GM23338 (cell line): ENCODE measurements around the gene KBTBD12.

Source experiments
- CREB1 ChIP-seq: fragments of 250-450 bp; sonication (Bioruptor Pico); IDR thresholded peaks from 2 replicates; pipeline ENCODE4 v1.5.0; 2020; ENCODE audit warnings: low read depth, mild to moderate bottlenecking, moderate library complexity
- EZH2phosphoT487 ChIP-seq: fragments of 200-600 bp; sonication (generic); IDR thresholded peaks from one replicate; pipeline ENCODE4 v1.8.1; 2018; ENCODE audit warnings: antibody characterized with exemption; ENCODE audit not compliant: unreplicated experiment
- POLR2AphosphoS5 ChIP-seq: IDR thresholded peaks from 2 replicates; pipeline ENCODE4 v1.6.1; 2016; ENCODE audit warnings: antibody characterized with exemption, low read depth
- ZNF114 ChIP-seq: fragments of 250-450 bp; sonication (Bioruptor Pico); IDR thresholded peaks from 2 replicates; pipeline ENCODE4 v1.5.0; 2020; ENCODE audit warnings: mild to moderate bottlenecking, moderate library complexity
- TF ChIP-seq, protein P1 (sequence below), 2 experiments: fragments of 200-600 bp in 1 of 2; sonication (generic) in 1 of 2; conservative IDR thresholded peaks; 2 replicates each; pipeline versions ENCODE4 v1.5.1 to v1.6.1; 2016 to 2017; ENCODE audit warnings: antibody characterized with exemption in 2 of 2, low read depth in 2 of 2, mild to moderate bottlenecking in 2 of 2, moderate library complexity in 1 of 2
- TF ChIP-seq, protein P2 (sequence below): IDR thresholded peaks from one replicate; pipeline ENCODE4 v1.6.1; 2018; ENCODE audit warnings: antibody characterized with exemption; ENCODE audit not compliant: unreplicated experiment

DNA sequence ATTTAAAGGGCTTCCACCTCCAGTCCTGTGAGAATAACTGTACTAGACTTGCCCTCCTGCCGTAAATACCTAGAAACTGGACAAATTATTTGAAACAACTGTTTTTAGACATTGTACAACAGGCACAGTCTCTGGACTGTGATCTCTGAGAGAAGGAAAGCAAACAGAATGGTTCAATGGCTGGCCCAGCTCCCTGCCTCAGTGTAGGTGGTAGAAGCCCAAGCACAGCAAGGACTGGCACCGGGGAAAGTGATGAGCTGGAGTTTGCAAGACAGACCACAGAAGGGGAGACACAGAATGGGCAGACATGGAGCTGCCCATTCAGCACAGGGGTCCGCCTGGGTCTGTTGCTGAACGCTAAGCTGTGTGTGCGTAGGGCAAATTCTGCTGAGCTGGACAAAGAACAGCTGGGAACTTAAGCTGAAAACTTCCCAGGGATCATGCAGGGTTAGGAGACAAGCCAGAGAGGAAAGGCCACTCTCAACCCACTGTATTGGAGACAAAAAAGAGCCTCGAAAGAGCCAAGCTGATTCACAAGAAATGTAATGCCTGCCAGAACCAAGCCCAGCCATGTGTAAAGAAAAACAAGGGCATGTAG is 84.6 kb downstream of the KBTBD12 start:
- TF ChIP-seq, protein P1, sequence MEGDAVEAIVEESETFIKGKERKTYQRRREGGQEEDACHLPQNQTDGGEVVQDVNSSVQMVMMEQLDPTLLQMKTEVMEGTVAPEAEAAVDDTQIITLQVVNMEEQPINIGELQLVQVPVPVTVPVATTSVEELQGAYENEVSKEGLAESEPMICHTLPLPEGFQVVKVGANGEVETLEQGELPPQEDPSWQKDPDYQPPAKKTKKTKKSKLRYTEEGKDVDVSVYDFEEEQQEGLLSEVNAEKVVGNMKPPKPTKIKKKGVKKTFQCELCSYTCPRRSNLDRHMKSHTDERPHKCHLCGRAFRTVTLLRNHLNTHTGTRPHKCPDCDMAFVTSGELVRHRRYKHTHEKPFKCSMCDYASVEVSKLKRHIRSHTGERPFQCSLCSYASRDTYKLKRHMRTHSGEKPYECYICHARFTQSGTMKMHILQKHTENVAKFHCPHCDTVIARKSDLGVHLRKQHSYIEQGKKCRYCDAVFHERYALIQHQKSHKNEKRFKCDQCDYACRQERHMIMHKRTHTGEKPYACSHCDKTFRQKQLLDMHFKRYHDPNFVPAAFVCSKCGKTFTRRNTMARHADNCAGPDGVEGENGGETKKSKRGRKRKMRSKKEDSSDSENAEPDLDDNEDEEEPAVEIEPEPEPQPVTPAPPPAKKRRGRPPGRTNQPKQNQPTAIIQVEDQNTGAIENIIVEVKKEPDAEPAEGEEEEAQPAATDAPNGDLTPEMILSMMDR (conservative IDR thresholded peaks at IDR 0.05; ENCODE audit: low read depth in 2 of 2), result no peak
- TF ChIP-seq POLR2AphosphoS5 (no peak), CREB1 (CRISPR knock-in tag) (no peak), ZNF114 (CRISPR knock-in tag) (no peak), EZH2phosphoT487 (no peak)
- TF ChIP-seq, protein P2, sequence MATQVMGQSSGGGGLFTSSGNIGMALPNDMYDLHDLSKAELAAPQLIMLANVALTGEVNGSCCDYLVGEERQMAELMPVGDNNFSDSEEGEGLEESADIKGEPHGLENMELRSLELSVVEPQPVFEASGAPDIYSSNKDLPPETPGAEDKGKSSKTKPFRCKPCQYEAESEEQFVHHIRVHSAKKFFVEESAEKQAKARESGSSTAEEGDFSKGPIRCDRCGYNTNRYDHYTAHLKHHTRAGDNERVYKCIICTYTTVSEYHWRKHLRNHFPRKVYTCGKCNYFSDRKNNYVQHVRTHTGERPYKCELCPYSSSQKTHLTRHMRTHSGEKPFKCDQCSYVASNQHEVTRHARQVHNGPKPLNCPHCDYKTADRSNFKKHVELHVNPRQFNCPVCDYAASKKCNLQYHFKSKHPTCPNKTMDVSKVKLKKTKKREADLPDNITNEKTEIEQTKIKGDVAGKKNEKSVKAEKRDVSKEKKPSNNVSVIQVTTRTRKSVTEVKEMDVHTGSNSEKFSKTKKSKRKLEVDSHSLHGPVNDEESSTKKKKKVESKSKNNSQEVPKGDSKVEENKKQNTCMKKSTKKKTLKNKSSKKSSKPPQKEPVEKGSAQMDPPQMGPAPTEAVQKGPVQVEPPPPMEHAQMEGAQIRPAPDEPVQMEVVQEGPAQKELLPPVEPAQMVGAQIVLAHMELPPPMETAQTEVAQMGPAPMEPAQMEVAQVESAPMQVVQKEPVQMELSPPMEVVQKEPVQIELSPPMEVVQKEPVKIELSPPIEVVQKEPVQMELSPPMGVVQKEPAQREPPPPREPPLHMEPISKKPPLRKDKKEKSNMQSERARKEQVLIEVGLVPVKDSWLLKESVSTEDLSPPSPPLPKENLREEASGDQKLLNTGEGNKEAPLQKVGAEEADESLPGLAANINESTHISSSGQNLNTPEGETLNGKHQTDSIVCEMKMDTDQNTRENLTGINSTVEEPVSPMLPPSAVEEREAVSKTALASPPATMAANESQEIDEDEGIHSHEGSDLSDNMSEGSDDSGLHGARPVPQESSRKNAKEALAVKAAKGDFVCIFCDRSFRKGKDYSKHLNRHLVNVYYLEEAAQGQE, result no peak
